SIG-M5 treated with dmso at 0.1 percent for 504 hours (cell line): ENCODE measurements around the gene RHOXF2B.
A peak's percentile ranks its signal among the peaks of the same experiment; 100 is the strongest.
"Not testable (repeated sequence)": the region's sequence is repeated elsewhere in the genome, so short reads cannot be mapped to it uniquely, and the experiment has no call there.

Experiments
- DNase-seq: peaks from one replicate; lab custom pipeline; 2025; ENCODE audit not compliant: unreplicated experiment; lab: John Stamatoyannopoulos, UW

The RHOXF2B gene

DNA sequence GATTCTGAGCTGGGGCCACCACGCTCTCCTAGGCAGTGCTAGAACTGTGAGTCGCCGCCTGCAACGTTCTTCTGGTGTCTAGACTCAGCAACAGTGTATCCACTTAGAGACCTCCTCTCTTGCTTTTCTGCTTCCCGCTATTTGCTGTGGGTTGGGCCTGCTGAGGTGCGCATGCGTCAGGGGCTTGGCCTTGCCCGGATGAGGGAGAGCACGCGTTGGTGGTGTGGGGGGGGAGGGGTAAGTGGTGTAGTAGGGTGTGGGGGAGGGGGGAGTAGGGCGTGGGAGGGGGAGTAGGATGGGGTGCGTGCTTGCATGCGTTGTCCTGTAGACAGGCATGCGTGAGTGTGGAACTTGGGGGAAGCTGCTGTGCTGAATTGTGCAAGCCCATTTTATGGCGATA lies at the start of gene RHOXF2B:
Gene RHOXF2B, minus strand, starts transcription at position 101 of the 400 bp plus-strand sequence. CDS start 138 bp downstream, outside the sequence.
- DNase-seq = not testable (repeated sequence)

DNA sequence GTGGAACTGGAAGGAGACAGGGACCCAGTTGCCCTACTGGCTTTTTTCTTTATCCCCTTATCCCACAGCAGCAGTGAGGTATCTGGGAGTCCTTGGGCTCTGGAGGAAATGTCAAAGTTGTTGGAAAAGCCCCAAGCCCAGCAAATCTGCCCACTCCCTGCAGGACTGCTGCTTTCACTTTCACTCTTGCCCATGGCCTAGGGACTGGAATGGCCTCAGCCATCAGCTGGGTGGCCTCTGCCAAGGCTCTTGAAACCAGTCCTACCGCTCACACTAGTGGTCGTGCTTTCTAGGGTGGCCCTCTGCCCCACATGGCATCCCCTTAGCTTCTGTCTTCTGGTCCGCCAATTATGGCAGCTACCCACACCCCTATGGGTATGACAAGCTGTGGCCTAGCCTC lies 48.0 kb upstream of the RHOXF2B start:
- no peak for DNase-seq

GRCh38 chrX:120120223-120120622 lies 42.7 kb upstream of the RHOXF2B start:
- no peak for DNase-seq

DNA sequence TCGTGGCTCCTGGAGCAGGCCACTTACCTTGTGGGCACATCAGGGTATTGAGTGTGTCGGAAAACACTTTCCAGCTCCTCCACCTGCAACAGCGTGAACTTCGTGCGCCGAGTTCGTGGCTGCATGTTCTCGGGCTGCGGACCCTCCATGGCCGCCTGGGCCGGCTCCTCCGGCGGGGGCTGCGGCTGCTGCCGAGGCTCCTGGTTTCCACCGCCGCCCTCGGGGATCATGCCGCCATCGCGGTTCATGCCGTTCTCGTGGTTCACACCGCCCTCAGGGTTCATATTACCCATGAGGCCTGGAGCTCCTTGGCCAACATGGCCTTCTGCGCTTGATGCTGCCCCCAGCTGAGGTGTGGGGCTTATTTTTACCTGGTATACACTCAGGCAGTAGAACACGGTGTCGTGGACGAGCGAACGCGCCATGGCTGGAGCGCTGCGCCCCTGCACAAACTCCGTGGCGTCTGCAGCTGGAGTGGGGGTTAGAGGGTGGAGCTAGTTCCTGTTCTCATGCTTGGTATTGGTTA lies 38.0 kb upstream of the RHOXF2B start, which contains the start of gene RHOXF1:
Gene RHOXF1, minus strand, starts transcription at position 476 of the 526 bp plus-strand sequence. Its CDS starts 51 bp downstream, at position 425.
- DNase-seq = no peak

GRCh38 chrX:120111611-120112010 lies 34.1 kb upstream of the RHOXF2B start:
- DNase-seq = no peak

DNA sequence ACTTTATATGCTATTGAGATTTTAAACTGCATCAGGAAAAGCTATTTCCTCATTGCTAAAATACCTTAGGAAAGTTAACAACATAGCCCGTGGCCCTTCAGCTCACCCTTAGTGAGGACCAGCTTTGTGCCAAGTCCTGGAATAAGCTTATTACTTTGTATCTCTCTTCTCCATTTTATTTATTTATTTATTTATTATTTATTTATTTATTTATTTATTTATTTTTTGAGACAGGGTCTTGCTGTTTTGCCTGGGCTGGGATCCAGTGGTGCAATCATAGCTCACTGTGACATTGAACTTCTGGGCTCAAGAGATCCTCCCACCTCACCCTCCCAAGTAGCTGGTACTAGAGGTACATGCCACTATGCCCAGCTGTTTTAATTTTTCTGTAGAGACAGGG lies 31.9 kb upstream of the RHOXF2B start:
- DNase-seq = no peak

DNA sequence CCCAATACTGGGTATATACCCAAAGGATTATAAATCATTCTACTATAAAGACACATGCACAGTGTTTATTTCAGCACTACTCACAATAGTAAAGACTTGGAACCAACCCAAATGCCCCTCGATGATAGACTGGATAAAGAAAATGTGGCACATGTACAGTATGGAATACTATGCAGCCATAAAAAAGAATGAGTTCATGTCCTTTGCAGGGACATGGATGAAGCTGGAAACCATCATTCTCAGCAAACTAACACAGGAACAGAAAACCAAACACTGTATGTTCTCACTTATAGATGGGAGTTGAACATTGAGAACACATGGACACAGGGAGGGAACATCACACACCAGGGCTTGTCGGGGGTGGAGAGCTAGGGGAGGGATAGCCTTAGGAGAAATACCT lies 27.2 kb upstream of the RHOXF2B start:
- DNase-seq = not testable (repeated sequence)

DNA sequence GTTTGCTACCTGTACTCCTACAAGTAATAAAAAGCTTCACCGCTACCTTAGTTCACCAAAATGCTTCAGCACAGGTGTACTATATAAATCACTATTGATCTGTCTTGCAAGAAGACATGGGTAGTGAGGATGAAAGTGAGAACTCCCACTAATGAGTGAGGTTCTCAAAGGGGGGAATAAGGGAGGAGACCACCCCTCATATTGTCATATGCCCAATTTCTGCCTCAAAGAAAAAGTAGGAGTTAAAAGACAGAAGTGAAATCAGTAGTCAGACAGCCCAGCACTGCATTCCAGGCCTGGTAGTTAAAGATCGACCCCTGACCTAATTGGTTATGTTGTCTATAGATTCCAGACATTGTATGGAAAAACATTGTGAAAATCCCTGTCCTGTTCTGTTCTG lies 23.6 kb upstream of the RHOXF2B start:
- DNase-seq = not testable (repeated sequence)

GRCh38 chrX:120090208-120090607 lies 12.7 kb upstream of the RHOXF2B start:
- DNase-seq = no peak

- no peak for DNase-seq
These were observed 10.0 kb upstream of the RHOXF2B start for GRCh38 chrX:120087289-120088017.

GRCh38 chrX:120085553-120086185 lies 8.2 kb upstream of the RHOXF2B start:
- not testable (repeated sequence) for DNase-seq

- DNase-seq = not testable (repeated sequence)
These were observed 11.3 kb downstream of the RHOXF2B start for GRCh38 chrX:120066169-120066568.

DNA sequence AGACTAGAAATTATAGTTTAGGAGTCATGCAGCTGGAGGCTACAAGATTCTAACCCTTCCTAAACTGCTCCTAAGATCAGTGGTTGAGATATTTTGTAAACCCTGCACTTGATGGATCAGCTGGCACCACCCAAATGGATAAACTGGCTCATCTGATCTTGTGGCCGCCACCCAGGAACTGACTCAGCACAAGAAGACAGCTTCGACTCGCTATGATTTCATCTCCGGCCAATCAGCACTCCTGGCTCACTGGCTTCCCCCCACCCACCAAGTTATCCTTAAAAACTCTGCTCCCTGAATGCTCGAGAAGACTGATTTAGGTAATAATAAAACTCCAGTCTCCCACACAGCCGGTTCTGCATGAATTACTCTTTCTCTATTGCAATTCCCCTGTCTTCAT lies 34.8 kb downstream of the RHOXF2B start:
- DNase-seq = not testable (repeated sequence)

DNA sequence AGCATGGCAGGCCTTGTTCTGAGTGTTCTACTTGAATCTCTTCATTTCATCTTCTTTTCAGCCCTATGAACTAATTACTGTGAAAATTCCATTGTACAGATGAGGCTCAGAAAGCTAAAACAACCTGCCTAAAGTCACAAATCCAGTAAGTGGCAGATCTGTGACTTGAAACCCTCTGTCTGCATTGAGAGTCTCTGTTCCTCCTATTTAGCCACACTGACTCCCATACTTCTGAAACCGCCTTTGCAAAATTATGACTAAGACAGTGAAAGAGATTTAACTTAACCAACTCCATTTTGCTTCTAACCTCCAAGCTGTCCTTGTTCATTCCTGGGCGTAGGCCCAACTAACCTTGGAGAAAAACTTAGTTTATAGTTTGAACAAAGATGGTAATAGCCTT lies 35.2 kb downstream of the RHOXF2B start:
- DNase-seq = not testable (repeated sequence)

- not testable (repeated sequence) for DNase-seq
These were observed 37.3 kb downstream of the RHOXF2B start for GRCh38 chrX:120040176-120040575.

DNA sequence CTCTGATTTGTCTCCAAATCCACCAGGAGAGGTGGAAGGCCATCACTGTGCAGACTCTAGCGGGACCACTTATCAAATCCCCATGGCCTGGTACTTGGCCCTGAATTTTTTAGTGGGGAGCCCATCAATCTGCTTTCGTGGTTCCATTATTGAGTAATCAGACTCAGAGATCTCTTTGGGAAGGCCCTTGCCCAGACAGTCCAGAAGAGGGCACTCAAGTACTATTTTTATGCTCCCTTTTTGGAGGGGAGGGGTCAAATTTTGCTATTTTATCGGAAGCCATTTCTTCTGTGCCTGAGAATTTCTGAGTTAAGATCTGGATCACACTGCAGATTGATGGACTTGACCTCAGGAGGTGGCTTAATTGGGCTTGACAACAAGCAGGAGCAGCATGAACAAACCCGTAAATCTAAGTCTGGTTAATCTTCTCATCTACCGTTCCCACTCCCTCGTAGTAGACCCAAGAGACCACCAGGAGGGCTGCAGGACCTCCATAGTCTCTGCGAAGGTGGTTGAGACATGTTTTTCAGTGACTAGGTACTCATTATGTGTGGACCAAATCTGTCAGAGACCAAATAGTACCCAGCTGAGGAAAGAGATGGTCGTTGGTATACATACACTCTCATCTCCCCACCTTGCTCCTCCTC lies 38.3 kb downstream of the RHOXF2B start:
- not testable (repeated sequence) for DNase-seq

DNA sequence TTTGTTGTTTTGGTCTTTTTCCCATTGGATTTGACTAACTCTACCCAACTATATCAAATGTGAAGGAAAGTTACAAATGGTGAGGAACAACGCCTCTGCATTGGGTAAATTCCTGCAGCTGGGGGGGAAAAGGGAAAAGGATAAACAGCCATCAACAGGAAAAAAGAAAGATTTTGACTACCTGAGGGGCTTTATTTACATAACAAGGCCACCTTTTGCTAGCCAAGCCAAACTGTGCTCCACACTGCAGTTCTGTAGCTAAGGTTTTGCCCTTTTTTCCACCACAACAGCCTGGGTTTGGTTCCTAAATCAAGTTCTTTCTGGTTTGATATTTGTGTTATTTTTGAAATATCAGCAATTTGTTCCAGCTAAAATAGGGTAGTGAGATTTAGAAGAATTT lies 40.8 kb downstream of the RHOXF2B start:
- DNase-seq = no peak

GRCh38 chrX:120035522-120036309 lies 41.8 kb downstream of the RHOXF2B start:
- peak; percentile 58 for DNase-seq

DNA sequence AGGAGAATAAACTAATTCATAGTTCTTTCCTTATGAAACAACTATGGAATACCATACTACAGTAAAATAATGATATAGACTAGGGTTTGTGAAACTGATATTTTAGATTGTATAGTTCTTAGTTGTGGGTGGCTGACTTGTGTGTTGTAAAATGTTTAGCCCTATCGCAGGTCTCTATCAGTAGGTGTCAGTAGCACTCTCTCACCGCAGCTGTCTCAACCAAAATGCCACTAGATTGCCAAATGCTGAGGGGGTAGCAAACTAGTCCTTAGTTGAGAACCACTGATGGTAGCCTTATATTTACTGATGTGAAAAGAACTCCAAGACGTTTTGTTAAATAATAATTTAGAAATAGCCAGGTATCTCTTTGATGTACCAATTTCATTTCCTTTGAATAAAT lies 48.1 kb downstream of the RHOXF2B start:
- no peak for DNase-seq

DNA sequence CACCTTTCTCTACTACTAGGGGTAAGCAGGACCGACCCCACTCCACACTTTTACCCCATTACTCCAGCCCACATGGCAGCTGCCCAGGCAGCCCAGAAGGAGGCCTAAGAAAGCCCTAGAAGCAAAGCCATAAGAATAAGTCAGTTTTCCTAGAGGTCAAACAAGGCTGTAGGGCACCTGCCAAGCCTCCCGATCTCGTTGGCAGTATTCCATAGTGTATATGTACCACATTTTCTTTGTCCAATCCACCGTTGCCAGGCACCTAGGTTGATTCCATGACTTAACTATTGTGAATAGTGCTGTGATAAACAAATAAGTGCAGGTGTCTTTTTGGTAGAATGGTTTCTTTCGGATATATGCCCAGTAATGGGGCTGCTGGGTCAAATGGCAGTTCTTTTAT lies 54.2 kb downstream of the RHOXF2B start:
- no peak for DNase-seq

- DNase-seq = no peak
These were observed 54.7 kb downstream of the RHOXF2B start for GRCh38 chrX:120022763-120023162.
